K562 (cell line): ENCODE data around the gene SCAP. TPM values are rescaled to one million over a fixed set of nuclear protein-coding genes. Genes with fewer than 3 reads are reported as not detected.

Experiments used
- ARNT ChIP-seq, 2 experiments: fragments of 450-650 bp; IDR thresholded peaks; 2 replicates each; pipeline ENCODE4 v1.6.1; 2016; ENCODE audit warnings: mild to moderate bottlenecking in 1 of 2
- ELF2 ChIP-seq: fragments of 250-450 bp; sonication (Bioruptor Pico); IDR thresholded peaks from 2 replicates; pipeline ENCODE4 v1.5.0; 2021; ENCODE audit warnings: mild to moderate bottlenecking
- EP300 ChIP-seq: IDR thresholded peaks from 2 replicates; pipeline ENCODE4 v1.6.1; 2012; ENCODE audit warnings: low read length, improper control_type of control experiment
- ETV5 ChIP-seq: sonication (generic); formaldehyde crosslinking; IDR thresholded peaks from 2 replicates; pipeline ENCODE4 v1.4.0; 2020; ENCODE audit warnings: low read depth, mild to moderate bottlenecking, missing genetic modification reagents
- FOXJ3 ChIP-seq: sonication (generic); formaldehyde crosslinking; IDR thresholded peaks from 2 replicates; pipeline ENCODE4 v1.4.0; 2020; ENCODE audit warnings: mild to moderate bottlenecking, missing genetic modification reagents
- KDM4B ChIP-seq, 2 experiments: fragments of 450-650 bp in 1 of 2; sonication (generic) in 1 of 2; IDR thresholded peaks; 2 replicates each; pipeline ENCODE4 v1.6.1; 2016 to 2017; ENCODE audit warnings: borderline replicate concordance in 2 of 2, antibody characterized with exemption in 1 of 2, low read depth in 1 of 2, mild to moderate bottlenecking in 1 of 2
- L3MBTL2 ChIP-seq: fragments of 450-650 bp; IDR thresholded peaks from 2 replicates; pipeline ENCODE4 v1.6.1; 2016; ENCODE audit warnings: mild to moderate bottlenecking, moderate library complexity
- NFIX ChIP-seq: fragments of 250-450 bp; sonication (Bioruptor Pico); IDR thresholded peaks from 2 replicates; pipeline ENCODE4 v1.4.0; 2020; ENCODE audit warnings: low read depth, mild to moderate bottlenecking, moderate library complexity
- PHB2 ChIP-seq: fragments of 450-650 bp; IDR thresholded peaks from 2 replicates; pipeline ENCODE4 v1.6.1; 2017; ENCODE audit warnings: low read depth
- POLR2G ChIP-seq: fragments of 200-400 bp; formaldehyde crosslinking; IDR thresholded peaks from 2 replicates; pipeline ENCODE4 v1.6.1; 2017; ENCODE audit warnings: low read depth, mild to moderate bottlenecking, antibody characterized with exemption, low read length, moderate library complexity
- POLR3A ChIP-seq: IDR thresholded peaks from 2 replicates; pipeline ENCODE4 v1.6.1; 2011; ENCODE audit warnings: borderline replicate concordance, mild to moderate bottlenecking, moderate library complexity; ENCODE audit not compliant: insufficient read length, insufficient read depth; ENCODE audit errors: extremely low read depth
- SMARCA5 ChIP-seq: fragments of 450-650 bp; IDR thresholded peaks from 2 replicates; pipeline ENCODE4 v1.6.1; 2016
- SNAPC5 ChIP-seq: fragments of 250-450 bp; sonication (Bioruptor Pico); IDR thresholded peaks from 2 replicates; pipeline ENCODE4 v1.8.0; 2021; ENCODE audit warnings: moderate library complexity, mild to moderate bottlenecking, inconsistent platforms
- SREBF2 ChIP-seq: sonication (generic); formaldehyde crosslinking; IDR thresholded peaks from 2 replicates; pipeline ENCODE4 v1.4.0; 2020; ENCODE audit warnings: mild to moderate bottlenecking, missing genetic modification reagents
- TAF15 ChIP-seq: fragments of 200-400 bp; formaldehyde crosslinking; IDR thresholded peaks from 2 replicates; pipeline ENCODE4 v1.6.1; 2017; ENCODE audit warnings: mild to moderate bottlenecking, low read depth, low read length, moderate library complexity
- TBP ChIP-seq: optimal IDR thresholded peaks from 2 replicates; pipeline ENCODE3; 2011; ENCODE audit warnings: low read depth, low read length, improper control_type of control experiment
- YBX1 ChIP-seq: fragments of 450-650 bp; IDR thresholded peaks from 2 replicates; pipeline ENCODE4 v1.7.1; 2016; ENCODE audit warnings: mild to moderate bottlenecking
- ZBTB49 ChIP-seq: sonication (generic); formaldehyde crosslinking; IDR thresholded peaks from 2 replicates; pipeline ENCODE4 v1.8.0; 2022; ENCODE audit warnings: missing genetic modification reagents, mild to moderate bottlenecking, borderline replicate concordance
- ZNF140 ChIP-seq: fragments of 250-450 bp; sonication (Bioruptor Pico); IDR thresholded peaks from 2 replicates; pipeline ENCODE4 v1.8.0; 2021; ENCODE audit warnings: moderate library complexity, mild to moderate bottlenecking, inconsistent platforms
- ZNF143 ChIP-seq: sonication (generic); formaldehyde crosslinking; IDR thresholded peaks from 2 replicates; pipeline ENCODE4 v1.9.0; 2022; ENCODE audit warnings: mild to moderate bottlenecking, missing genetic modification reagents
- ZNF316 ChIP-seq: fragments of 450-650 bp; IDR thresholded peaks from 2 replicates; pipeline ENCODE4 v1.6.1; 2016
- ZNF347 ChIP-seq: fragments of 450-650 bp; formaldehyde crosslinking; IDR thresholded peaks from 2 replicates; pipeline ENCODE4 v1.4.0; 2020; ENCODE audit warnings: low read depth, mild to moderate bottlenecking, moderate library complexity
- ZNF354B ChIP-seq: fragments of 250-450 bp; sonication (Bioruptor Pico); IDR thresholded peaks from 2 replicates; pipeline ENCODE4 v1.4.0; 2020
- polyA plus RNA-seq, 8 experiments: library from polyadenylated mRNA; depleted of rRNA in 4 of 8; stranded (reverse) in 5 of 8; unstranded in 3 of 8; fragments of >200 nt; fragmentation: Nextera tagmentation in 2 of 8; fragmentation: Illumina TruSeq in 1 of 8; extraction: Ambion mirVana in 2 of 8; extraction: Trizol in 1 of 8; gene quantifications; 2 replicates each; pipeline versions ENCODE4 v1.2.1 to v1.2.3, GENCODE V29; 2011 to 2014; ENCODE audit warnings: inconsistent platforms in 1 of 8, missing spikeins in 1 of 8
- total RNA-seq, 7 experiments: library from RNA; depleted of rRNA in 6 of 7; stranded (reverse); fragments of >200 nt in 6 of 7; fragmentation: Illumina TruSeq in 2 of 7; extraction: Trizol in 2 of 7; gene quantifications; 2 replicates each; pipeline versions ENCODE4 v1.2.1 to v1.2.3, GENCODE V29; 2011 to 2021; ENCODE audit warnings: low replicate concordance in 1 of 7
- TF ChIP-seq, protein P1 (sequence below): fragments of 200-400 bp; formaldehyde crosslinking; IDR thresholded peaks from 2 replicates; pipeline ENCODE4 v1.6.1; 2017; ENCODE audit warnings: mild to moderate bottlenecking, low read depth, low read length, moderate library complexity
- TF ChIP-seq, protein P2 (sequence below): sonication (generic); formaldehyde crosslinking; IDR thresholded peaks from 2 replicates; pipeline ENCODE4 v1.8.0; 2022; ENCODE audit warnings: mild to moderate bottlenecking, low read depth, missing genetic modification reagents

Gene SCAP
- total and polyA plus RNA-seq, 9 of the 15 experiments (the other 6 are each of a cell fraction or from before 2014, with no cell fraction given), result 2.6 to 104 (median 37.8) TPM

DNA sequence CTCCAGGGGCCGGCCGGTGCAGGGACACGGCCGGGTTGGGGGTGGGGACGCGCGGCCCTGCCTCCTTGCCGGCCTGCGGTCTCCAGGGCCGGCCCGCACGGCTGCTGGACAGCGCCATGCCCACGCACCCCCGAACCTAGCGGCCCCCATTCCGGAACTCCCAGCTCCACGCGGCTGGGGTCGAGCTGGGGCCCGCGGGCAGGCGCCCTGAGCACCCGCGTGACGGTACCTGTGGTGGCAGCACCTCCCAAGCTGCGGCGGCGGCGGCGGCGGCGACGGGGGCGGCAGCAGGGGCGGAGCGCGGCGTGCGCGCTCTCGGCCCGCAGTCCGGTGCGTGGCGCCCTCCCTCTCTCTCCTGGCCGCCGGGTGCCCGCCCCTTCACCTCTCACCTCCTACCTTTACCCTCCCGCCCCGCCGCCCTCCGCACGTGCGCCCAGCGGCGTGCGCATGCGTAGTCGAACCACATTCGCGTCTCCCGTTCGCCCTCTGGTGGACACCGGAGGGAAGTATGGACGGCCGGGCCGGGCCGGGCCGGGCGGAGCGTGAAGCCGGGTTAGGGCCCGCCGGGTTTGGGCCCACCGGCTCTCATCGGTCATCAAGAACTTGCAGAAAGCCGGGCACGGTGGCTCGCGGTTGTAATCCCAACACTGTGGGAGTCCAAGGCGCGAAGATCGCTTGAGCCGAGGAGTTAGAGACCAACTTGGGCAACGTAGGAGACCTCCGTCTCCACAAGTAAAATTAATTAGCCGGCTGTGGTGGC lies at the start of gene SCAP (continued):
- TF ChIP-seq ZBTB49 (CRISPR knock-in tag) (no peak), ZNF354B (CRISPR knock-in tag) (no peak), POLR3A (no peak), TAF15 (no peak), NFIX (CRISPR knock-in tag) (no peak), SREBF2 (CRISPR knock-in tag) (no peak), ETV5 (CRISPR knock-in tag) (peak; percentile 72; the same call in 1 of the 2 replicates), PHB2 (no peak), ZNF143 (no peak; the same call in 1 of the 2 replicates), ELF2 (peak; percentile 49; the same call in 1 of the 2 replicates), KDM4B (IDR thresholded peaks at IDR 0.05; ENCODE audit: borderline replicate concordance in 2 of 2, low read depth in 1 of 2) (no peak; a peak in 1 of 4 replicates), EP300 (no peak; the same call in 1 of the 2 replicates), ARNT (IDR thresholded peaks at IDR 0.05) (no peak; a peak in 2 of 4 replicates), L3MBTL2 (peak; percentile 93), POLR2G (peak; percentile 90), TBP (peak; percentile 74), SMARCA5 (no peak), YBX1 (no peak), FOXJ3 (CRISPR knock-in tag) (no peak), SNAPC5 (CRISPR knock-in tag) (no peak), ZNF347 (CRISPR knock-in tag) (no peak), ZNF140 (CRISPR knock-in tag) (no peak), ZNF316 (no peak)
- TF ChIP-seq, protein P1, sequence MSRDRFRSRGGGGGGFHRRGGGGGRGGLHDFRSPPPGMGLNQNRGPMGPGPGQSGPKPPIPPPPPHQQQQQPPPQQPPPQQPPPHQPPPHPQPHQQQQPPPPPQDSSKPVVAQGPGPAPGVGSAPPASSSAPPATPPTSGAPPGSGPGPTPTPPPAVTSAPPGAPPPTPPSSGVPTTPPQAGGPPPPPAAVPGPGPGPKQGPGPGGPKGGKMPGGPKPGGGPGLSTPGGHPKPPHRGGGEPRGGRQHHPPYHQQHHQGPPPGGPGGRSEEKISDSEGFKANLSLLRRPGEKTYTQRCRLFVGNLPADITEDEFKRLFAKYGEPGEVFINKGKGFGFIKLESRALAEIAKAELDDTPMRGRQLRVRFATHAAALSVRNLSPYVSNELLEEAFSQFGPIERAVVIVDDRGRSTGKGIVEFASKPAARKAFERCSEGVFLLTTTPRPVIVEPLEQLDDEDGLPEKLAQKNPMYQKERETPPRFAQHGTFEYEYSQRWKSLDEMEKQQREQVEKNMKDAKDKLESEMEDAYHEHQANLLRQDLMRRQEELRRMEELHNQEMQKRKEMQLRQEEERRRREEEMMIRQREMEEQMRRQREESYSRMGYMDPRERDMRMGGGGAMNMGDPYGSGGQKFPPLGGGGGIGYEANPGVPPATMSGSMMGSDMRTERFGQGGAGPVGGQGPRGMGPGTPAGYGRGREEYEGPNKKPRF, result no peak
- TF ChIP-seq, protein P2, sequence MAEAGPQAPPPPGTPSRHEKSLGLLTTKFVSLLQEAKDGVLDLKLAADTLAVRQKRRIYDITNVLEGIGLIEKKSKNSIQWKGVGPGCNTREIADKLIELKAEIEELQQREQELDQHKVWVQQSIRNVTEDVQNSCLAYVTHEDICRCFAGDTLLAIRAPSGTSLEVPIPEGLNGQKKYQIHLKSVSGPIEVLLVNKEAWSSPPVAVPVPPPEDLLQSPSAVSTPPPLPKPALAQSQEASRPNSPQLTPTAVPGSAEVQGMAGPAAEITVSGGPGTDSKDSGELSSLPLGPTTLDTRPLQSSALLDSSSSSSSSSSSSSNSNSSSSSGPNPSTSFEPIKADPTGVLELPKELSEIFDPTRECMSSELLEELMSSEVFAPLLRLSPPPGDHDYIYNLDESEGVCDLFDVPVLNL (CRISPR knock-in tag), result peak; percentile 55; the same call in 1 of the 2 replicates
